Transverse colon (tissue), 4 donors: ENCODE measurements around the gene OLFML1. TPM values are rescaled to one million over a fixed set of nuclear protein-coding genes. Genes with fewer than 3 reads are reported as not detected.

Source experiments
- DNase-seq: peaks from one replicate; pipeline ENCODE4 v3.0.0-alpha.2; 2019
- H3K27ac ChIP-seq, 4 donors: fragments of 200-600 bp; sonication (generic); 2 replicates each; pipeline ENCODE4 v1.5.1; 2016 to 2018; ENCODE audit warnings: inconsistent platforms in 4 of 4
- H3K27me3 ChIP-seq: fragments of 200-600 bp; sonication (generic); 2 replicates; pipeline ENCODE4 v1.5.1; 2017; ENCODE audit warnings: inconsistent platforms
- H3K36me3 ChIP-seq, 4 donors: fragments of 200-600 bp; sonication (generic); 2 replicates each; pipeline ENCODE4 v1.5.1; 2017 to 2019; ENCODE audit warnings: inconsistent platforms in 4 of 4
- H3K4me1 ChIP-seq, 4 donors: fragments of 200-600 bp; sonication (generic); 2 replicates each; pipeline ENCODE4 v1.5.1; 2017 to 2020; ENCODE audit warnings: inconsistent platforms in 4 of 4
- H3K4me3 ChIP-seq, 4 donors: fragments of 200-600 bp; sonication (generic); 1 replicate in 1 of 4; 2 replicates in 3 of 4; pipeline versions ENCODE4 v1.5.1 to v1.6.1; 2017 to 2019; ENCODE audit warnings: inconsistent platforms in 4 of 4
- H3K9me3 ChIP-seq, 2 donors: fragments of 200-600 bp; sonication (generic); 2 replicates each; pipeline ENCODE4 v1.5.1; 2017 to 2019; ENCODE audit warnings: inconsistent platforms in 2 of 2
- EP300 ChIP-seq: sonication (generic); formaldehyde crosslinking; IDR thresholded peaks from one replicate; pipeline ENCODE4 v1.6.1; 2017; ENCODE audit warnings: antibody characterized with exemption, low read depth
- POLR2A ChIP-seq: fragments of 450-650 bp; IDR thresholded peaks from one replicate; pipeline ENCODE4 v1.6.1; 2016; ENCODE audit warnings: antibody characterized with exemption, mild to moderate bottlenecking, moderate library complexity
- POLR2AphosphoS5 ChIP-seq, 3 donors: sonication (generic); formaldehyde crosslinking; IDR thresholded peaks; one replicate each; pipeline ENCODE4 v1.6.1; 2016; ENCODE audit warnings: antibody characterized with exemption in 3 of 3
- WGBS, 2 donors: methylation state at CpG; one replicate each; pipeline ENCODE4 v1.1.5; 2018; ENCODE audit warnings: low coverage in 1 of 2; 5-methylcytosine and 5-hydroxymethylcytosine counted together
- in situ Hi-C, 4 donors: fragments of 200-750 bp; cut with MboI; loops; one replicate each; pipeline versions ENCODE4 v1.15.0 to v1.15.1; 2017; ENCODE audit warnings: low sequenced_read_pairs in 3 of 4, low pct_ligation_motif_present in 1 of 4, low pct_unique_long_range_greater_than_20kb in 1 of 4
- intact Hi-C: fragments of 100-400 bp; cut with DNase I; formaldehyde crosslinking; loops from one replicate; pipeline ENCODE4 v1.15.1; 2023; ENCODE audit warnings: low total_unique reads
- total RNA-seq, 4 donors: library from RNA; depleted of rRNA; stranded (reverse); fragments of >200 nt; gene quantifications; one replicate each; pipeline ENCODE4 v1.1.0, GENCODE V29; 2016
- TF ChIP-seq, protein P1 (sequence below), 5 experiments: fragments of 200-600 bp in 3 of 5; fragments of 450-650 bp in 2 of 5; sonication (generic) in 3 of 5; IDR thresholded peaks; 1 replicate in 2 of 5; 2 replicates in 3 of 5; pipeline ENCODE4 v1.5.1; 2016 to 2017; ENCODE audit warnings: antibody characterized with exemption in 5 of 5, inconsistent platforms in 3 of 5, mild to moderate bottlenecking in 2 of 5, moderate library complexity in 1 of 5

Gene OLFML1
- total RNA-seq, 4 donors from 2014 or later, result 0.20 to 4.8 (median 2.6) TPM; not detected in 1

DNA sequence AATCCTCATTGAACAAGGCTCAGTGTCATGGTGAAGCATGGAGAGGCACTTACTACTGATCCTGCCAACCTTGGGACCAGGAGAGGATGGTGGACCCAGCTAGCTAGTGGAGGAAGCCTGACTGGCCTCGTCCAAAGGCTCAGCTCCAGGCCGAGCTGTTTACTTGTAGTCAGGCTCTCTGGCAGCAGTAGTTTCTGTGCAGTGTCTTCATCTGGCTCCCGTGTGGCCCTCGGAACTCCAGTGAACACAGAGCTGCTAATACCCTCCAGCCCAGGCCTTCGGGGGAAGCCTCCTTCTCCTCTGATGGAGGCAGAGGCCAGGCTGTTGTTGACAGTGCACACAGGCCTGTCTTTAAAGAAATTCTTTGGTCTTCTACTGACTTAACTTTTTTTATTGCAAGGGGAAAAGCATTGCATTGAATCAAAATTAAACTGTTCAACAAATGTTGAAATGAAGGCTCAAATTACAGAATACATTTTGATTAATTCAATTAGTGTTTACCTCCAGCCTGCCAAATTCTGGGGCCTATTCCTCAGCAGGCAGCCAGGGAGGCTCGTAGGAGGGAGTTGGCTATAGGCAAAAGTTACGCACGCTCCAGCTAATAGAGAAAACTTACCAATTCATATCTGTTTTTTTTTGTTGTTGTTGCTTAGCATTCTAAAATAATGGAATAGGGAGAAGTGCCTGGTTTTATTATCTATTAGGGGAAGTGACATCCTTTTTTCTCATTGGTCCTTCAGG is 47.3 kb downstream of the OLFML1 start:
- in situ Hi-C loops (no loop called here), intact Hi-C loops (no loop called here)
- Histone ChIP-seq H3K27me3 (no peaks in the 10 kb centered on the region), H3K27ac (no peak overlapping the region), H3K9me3 (no peaks in the 10 kb centered on the region), H3K4me1 (peaks cover 0 to 3% (median 0%) of the 10 kb centered on the region in 4 donors), H3K36me3 (no peaks in the 10 kb centered on the region), H3K4me3 (no peak overlapping the region)
- WGBS, 2 donors, result 82 to 87% methylated on average over 5 to 8 of the region's 8 CpGs
- DNase-seq, result no peak
- TF ChIP-seq POLR2A, result no peak
- TF ChIP-seq EP300, result no peak
- TF ChIP-seq, protein P1, sequence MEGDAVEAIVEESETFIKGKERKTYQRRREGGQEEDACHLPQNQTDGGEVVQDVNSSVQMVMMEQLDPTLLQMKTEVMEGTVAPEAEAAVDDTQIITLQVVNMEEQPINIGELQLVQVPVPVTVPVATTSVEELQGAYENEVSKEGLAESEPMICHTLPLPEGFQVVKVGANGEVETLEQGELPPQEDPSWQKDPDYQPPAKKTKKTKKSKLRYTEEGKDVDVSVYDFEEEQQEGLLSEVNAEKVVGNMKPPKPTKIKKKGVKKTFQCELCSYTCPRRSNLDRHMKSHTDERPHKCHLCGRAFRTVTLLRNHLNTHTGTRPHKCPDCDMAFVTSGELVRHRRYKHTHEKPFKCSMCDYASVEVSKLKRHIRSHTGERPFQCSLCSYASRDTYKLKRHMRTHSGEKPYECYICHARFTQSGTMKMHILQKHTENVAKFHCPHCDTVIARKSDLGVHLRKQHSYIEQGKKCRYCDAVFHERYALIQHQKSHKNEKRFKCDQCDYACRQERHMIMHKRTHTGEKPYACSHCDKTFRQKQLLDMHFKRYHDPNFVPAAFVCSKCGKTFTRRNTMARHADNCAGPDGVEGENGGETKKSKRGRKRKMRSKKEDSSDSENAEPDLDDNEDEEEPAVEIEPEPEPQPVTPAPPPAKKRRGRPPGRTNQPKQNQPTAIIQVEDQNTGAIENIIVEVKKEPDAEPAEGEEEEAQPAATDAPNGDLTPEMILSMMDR (IDR thresholded peaks at IDR 0.05), result no peak
- TF ChIP-seq POLR2AphosphoS5 (IDR thresholded peaks at IDR 0.05), result no peak

DNA sequence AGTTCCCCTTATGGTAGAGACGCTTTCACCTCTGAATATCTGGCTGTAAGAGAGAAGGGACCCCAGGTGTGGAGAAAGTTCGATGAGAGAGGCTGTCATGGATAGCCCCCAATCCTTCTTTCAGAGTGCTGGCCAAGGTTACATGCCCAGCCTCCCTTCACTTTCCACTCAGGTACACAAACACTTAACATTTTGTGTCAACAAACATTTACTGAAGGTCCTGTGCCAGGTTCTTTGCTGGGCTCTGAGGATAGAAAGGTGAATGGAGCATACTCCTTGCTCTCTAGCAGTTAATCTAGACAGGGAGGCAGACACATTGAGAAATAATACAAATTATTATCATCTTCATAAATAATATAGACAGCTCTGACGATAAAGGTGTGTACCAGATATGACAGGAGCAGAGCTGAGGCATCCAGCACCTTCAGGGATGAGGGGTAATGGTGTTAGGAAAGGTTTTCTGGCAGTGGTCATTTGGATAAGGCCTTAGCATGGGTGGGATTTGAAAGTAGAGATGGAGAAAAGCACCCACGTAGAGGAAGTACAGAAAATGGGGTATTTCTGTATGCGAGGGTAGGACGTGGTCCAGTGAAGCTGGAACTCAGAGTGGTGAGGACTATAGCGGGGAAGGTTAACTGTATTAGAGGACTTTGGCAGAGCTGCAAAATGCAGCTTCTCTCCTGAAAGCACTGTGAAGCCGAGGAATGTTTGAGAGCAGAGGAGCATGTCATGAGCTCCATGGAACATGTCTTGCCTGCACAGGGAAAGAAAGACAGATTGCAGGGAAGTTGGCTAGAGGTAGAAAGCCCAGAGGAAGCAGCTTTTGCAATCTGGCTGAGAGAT is 48.1 kb downstream of the OLFML1 start:
- no peaks in the 10 kb centered on the region for H3K36me3 ChIP-seq
- TF ChIP-seq, protein P1 (IDR thresholded peaks at IDR 0.05), result no peak
- no peak for TF ChIP-seq EP300
- TF ChIP-seq POLR2AphosphoS5 (IDR thresholded peaks at IDR 0.05), result no peak
- TF ChIP-seq POLR2A, result no peak
- intact Hi-C loops (no loop called here), in situ Hi-C loops (no loop called here)
- no peak overlapping the region for H3K4me3 ChIP-seq
- H3K27me3 ChIP-seq, result no peaks in the 10 kb centered on the region
- H3K9me3 ChIP-seq, result no peaks in the 10 kb centered on the region
- peaks cover 0 to 7% (median 3%) of the 10 kb centered on the region in 4 donors for H3K4me1 ChIP-seq
- DNase-seq, result no peak
- H3K27ac ChIP-seq, result no peak overlapping the region
- WGBS, 2 donors, result 73 to 89% methylated on average over 5 to 8 of the region's 8 CpGs

DNA sequence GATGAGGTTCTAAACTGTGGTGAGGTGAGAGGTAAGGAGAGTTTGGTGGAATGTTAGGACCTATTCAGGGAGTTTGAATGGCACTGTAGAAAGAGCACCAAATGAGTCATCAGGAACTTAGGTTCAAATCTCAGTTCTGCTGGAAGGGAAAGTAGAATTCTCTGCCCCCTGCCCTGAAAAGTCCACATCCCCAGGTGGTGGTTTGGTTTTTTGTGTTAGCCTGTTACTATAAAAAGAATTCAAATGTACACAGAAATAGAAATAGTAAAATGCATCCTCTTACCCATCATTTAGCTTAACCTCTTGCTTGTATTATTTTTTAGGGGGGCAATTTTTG is 48.7 kb downstream of the OLFML1 start:
- Histone ChIP-seq H3K36me3 (no peaks in the 10 kb centered on the region), H3K4me3 (no peak overlapping the region), H3K27ac (no peak overlapping the region), H3K27me3 (no peaks in the 10 kb centered on the region), H3K4me1 (peaks cover 0 to 12% (median 6%) of the 10 kb centered on the region in 4 donors), H3K9me3 (no peaks in the 10 kb centered on the region)
- intact Hi-C loops (no loop called here), in situ Hi-C loops (no loop called here)
- DNase-seq, result no peak
- TF ChIP-seq EP300, result no peak
- TF ChIP-seq, protein P1 (IDR thresholded peaks at IDR 0.05), result no peak

DNA sequence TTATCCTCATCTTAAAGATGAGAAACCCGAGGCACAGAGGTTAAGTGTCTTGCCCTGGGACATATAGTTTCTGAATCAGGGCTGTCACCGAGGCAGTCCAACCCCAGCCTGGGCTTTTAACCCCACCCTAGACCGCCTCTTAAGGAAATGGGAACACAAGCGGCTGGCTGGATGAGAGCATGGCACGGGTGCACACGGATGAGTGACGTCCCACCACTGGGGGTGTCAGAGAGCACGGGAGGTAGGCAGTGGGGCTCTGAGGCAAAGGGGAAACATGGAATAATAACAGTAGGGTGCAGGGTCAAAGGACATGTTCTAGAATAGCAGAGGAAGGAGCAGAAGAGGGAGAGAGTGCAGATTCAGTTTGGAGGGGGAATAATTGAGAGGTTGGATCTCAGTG is 50.8 kb downstream of the OLFML1 start:
- TF ChIP-seq EP300, result no peak
- TF ChIP-seq POLR2A, result no peak
- no peak for TF ChIP-seq POLR2AphosphoS5 (IDR thresholded peaks at IDR 0.05)
- TF ChIP-seq, protein P1 (IDR thresholded peaks at IDR 0.05), result peak in 4 of 5 experiments; percentile 33 to 48 (median 42)
- H3K4me3 ChIP-seq, result no peak overlapping the region
- intact Hi-C loops (no loop called here), in situ Hi-C loops (no loop called here)
- H3K9me3 ChIP-seq, result no peaks in the 10 kb centered on the region
- H3K27me3 ChIP-seq, result no peaks in the 10 kb centered on the region
- peak; percentile 35 for DNase-seq
- WGBS, 2 donors, result 26 to 30% methylated on average over 2 to 8 of the region's 8 CpGs
- H3K27ac ChIP-seq, result no peak overlapping the region
- no peaks in the 10 kb centered on the region for H3K36me3 ChIP-seq
- H3K4me1 ChIP-seq, result peaks cover 0 to 14% (median 7%) of the 10 kb centered on the region in 4 donors
